VCaP (cell line): ENCODE results near the gene FBXO38.

Experiments used
- H3K27ac ChIP-seq: fragments of 450-650 bp; 2 replicates; pipeline ENCODE4 v1.5.1; 2017
- CTCF ChIP-seq: fragments of 450-650 bp; conservative IDR thresholded peaks from 2 replicates; pipeline ENCODE4 v1.5.1; 2017; ENCODE audit warnings: mild to moderate bottlenecking, moderate library complexity

The FBXO38 gene

GRCh38 chr5:148385094-148385493 is 1.3 kb downstream of the FBXO38 start:
- no peak for TF ChIP-seq CTCF
- no peak overlapping the region for H3K27ac ChIP-seq

DNA sequence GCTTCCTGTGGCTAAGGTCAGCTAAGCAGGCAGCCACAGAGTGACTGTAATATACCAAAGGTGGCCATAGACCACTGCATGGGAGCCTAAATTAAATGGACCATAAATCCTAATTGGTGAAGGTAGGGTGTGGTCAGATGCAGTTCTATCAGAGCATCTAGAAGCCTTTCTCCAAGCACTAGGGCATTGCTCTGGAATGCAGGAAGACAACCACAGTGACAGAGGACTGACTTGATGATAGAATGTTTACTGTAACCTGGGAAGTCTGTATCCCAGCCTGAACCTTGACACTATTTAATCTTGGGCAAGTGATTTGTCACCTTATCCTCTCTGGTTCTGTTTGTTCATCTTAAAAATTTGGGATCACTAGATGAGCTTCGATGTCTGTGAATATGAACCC is 2.3 kb downstream of the FBXO38 start:
- H3K27ac ChIP-seq = no peak overlapping the region
- no peak for TF ChIP-seq CTCF

- no peak overlapping the region for H3K27ac ChIP-seq
- no peak for TF ChIP-seq CTCF
These were observed 3.6 kb downstream of the FBXO38 start for GRCh38 chr5:148387325-148387724.

DNA sequence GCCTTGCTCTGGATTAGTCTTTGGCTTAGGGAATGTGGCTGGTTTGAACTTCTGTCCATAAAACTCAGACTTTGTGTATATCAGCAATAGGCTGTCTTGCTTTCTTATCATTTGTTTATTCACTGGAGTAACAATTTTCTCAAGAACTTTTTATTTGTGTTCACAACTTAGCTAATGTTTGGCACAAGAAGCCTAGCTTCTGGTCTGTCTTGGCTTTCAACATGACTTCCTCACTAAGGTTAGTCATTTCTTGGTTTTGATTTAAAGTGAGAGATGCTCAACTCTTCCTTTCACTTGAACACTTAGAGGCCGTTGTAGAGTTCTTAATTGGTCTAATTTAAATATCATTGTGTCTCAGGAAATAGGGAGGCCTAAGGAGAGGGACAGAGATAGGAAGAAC is 4.9 kb downstream of the FBXO38 start:
- no peak for TF ChIP-seq CTCF
- H3K27ac ChIP-seq = no peak overlapping the region

GRCh38 chr5:148390914-148391313 is 7.2 kb downstream of the FBXO38 start:
- no peak overlapping the region for H3K27ac ChIP-seq
- TF ChIP-seq CTCF = no peak

DNA sequence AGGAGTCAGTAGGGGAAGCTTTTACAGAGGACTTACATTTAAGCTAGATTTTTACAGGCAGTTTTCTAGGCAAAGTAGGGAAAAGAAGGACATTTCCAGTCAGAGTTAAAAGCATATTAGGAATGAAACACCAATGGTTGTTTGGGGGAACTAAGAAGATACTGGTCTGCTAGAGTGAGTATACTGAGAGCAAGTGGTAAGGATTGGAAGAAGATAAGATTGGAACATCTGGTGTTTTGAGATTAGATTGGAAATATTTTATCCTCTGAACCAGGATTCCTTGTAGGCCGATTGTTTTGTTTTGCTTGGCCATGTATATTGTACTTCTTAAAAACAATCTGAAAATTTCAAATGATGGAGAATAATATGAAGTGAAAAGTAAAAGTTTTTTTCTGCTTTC is 7.7 kb downstream of the FBXO38 start:
- no peak overlapping the region for H3K27ac ChIP-seq
- no peak for TF ChIP-seq CTCF

DNA sequence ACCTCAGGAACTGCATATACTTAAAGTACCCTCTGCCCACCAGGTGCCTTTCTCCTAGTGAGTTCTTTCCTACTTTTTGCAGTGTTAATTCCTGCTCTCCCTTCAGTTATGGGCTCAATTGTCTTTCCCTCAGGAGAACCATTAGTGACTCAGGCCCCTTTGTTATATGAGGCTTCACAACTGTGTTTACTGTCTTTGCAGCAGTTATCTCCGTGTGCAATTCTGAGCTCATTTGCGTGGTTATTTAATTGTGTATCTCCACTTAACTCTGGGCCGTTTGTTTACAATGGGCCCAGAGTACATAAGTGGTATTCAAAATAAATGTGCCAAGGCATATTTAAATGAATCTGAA is 9.6 kb downstream of the FBXO38 start:
- peak overlapping the region; percentile 67 for H3K27ac ChIP-seq
- no peak for TF ChIP-seq CTCF

DNA sequence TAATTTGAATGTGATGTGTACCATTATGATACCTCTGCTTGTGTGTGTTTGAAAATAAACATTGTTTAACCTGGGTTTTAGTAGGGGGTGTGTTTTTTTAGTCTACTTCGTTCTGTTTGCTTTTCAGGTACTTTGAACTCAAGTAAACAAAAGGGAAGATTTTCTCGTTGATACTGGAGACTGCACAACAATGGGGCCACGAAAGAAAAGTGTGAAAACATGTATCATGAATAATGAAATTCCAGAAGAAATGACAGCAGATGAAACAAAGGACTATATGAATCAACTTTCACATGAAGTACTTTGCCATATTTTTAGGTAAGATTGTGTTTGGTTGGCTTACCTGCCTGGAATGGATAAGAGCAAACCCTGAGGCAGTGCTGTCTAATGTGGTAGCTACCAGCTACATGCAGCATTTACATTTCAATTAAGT is 10.8 kb downstream of the FBXO38 start:
- no peak for TF ChIP-seq CTCF
- peak overlapping the region; percentile 67 for H3K27ac ChIP-seq
